HG03565 (cell line): Measurements from ENCODE around the gene TBC1D19.

Source experiments
- ATAC-seq: cut with Tn5 transposase; IDR thresholded peaks from one replicate; pipeline ENCODE4 v1.9.1; 2021; ENCODE audit warnings: mild to moderate bottlenecking, moderate library complexity; ENCODE audit not compliant: unreplicated experiment

Gene TBC1D19

DNA sequence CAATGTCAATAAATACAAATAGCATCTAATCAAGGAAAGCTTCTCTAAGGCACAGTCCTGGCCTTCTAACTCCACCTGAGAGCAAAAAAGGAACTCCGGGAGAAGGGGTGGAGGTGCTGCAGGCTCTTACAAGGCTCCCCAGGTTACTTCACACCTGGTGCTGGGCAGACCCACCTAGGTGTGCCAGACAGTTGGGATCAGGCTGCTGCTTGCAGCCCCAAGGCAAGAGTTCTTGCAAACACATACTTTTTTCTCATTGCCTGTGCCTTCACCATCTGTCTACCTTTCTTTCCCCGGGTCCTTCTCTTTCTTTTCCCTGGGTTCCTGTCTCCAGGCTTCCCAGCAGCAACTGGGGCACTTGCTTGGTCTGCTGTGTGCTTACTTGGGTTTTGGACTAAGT, 195.3 kb downstream of the TBC1D19 start:
- no peak for ATAC-seq

DNA sequence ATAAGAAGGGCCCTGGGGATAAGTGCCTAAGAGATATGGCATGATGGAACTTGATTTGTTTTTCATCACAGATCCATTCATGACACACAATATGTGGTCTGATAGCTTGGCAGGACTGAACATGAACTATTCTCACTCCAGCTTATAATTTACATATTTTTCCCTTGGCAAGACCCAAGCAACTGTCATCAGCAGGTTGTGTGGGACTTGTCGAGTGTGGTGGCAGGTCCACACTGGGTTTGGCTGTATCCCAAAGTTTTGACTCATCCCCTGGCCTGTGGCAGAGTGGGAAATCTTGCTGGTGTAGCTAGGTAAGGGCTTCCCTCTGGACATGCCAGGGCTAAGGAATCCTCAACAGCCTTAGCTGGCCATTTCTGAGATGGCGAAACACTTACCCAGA, 195.8 kb downstream of the TBC1D19 start:
- no peak for ATAC-seq

DNA sequence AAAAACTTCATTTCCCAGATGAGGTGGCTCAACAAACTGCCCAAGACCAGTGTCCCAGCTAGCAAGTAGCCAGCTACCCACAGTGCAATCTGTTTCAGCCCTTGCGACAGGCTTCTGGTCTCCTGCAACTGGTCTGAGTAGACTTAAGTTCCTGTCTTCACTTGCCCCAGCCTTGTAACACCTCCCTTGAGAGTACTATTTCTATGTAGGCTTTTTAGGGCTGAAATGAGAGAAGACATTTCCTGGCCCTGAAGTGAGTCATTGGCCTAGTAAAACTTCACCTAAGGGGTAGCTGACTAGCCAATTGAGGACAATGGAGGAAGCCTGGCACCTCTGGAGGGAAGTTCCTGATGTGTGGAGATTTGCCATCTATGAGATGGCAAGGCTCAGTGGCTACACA, 196.7 kb downstream of the TBC1D19 start:
- peak; percentile 90 for ATAC-seq

DNA sequence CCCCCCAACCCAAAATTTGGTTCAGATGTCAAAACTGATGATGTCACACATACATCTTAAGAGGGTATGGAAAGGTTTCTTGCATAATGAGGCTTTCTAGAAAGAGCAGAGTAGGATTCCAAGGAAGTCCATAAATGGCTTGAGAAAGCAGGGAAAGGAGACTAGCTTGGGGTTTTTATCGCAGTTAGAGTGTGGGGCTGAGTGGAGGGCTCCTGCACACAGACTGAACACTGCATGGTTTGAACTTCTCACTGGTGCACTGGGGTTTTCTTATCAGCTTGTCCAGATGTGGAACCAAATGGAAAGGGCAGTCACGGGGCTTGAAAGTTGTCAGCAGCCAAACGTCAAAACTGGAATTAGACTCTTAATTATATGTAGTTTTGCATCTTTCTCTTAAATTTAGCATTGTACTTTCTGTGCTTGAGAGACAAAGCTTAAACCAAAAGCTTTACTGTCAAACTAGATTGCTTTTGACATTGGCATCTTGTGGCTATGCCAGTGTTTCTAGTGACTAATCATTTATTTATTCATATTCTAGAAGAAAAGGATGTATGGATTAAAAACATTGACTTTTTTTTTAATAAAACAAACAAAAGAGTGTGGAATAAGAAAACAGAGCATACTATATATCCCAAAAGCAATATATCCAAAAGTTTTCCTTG, 198.4 kb downstream of the TBC1D19 start:
- ATAC-seq = no peak

DNA sequence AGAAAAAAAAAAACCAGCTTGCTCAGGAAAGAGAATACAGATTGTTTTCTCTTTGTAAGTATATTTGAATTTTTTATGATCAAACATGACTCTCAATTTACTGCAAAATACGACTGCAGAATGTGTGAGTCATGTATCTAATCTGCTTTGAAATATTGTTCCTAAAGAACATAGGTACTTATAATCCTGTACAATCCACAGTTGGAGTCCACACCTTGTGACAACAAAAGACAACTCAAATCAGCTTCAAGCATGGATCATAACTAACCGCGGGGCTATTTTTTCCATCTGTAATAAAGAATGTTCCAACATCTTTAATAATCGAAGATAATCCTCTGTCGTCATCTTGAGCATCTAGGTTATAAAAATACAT, 198.9 kb downstream of the TBC1D19 start:
- no peak for ATAC-seq

DNA sequence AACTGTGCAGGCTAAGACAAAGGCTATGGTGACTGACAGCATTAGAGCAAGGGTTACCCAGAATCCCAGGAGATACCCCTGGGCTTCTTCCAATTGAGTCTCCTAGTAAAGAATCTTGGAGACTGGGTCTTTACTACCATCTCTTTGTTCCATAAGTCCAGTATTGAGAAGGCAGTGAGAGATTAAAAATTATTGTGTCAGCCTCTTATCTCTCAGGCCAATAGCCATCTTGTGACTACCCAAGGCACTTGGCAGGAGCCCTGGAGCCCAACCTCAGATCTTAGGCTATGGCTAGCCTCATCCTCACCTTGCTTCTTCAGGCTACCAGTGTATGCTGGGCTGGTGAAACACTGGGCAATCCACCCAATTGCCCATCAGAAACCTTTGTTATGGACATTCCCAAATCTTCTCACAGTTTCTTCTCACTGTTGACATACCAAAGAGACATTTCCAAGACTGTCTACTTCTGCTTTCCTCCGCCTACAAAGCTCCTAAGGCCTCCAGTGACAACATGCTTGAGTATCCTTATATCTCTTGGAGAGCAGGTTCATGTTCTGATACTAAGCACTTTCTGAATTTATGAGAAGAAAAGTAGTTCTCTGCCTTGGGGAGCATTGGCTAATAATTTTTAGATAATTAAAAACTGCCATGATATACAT, 200.5 kb downstream of the TBC1D19 start:
- no peak for ATAC-seq

DNA sequence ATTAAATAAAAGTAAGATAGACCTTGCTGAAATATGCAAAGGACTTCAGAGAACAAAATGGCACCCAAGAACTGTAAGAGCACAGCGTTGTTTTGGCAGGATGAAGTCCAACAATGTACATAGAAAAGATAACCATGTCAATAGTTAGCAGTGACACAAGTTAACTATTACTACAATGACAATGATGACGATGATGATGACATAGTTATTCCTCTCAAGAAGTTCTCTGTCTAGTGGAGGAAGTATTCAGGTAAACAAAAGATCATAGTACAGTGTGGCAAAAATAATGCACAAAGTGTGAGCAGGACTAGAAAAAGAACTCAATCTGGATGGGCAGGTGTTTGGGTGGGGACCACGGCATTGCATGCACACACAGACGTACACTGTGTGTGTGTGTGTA, 201.4 kb downstream of the TBC1D19 start:
- no peak for ATAC-seq

DNA sequence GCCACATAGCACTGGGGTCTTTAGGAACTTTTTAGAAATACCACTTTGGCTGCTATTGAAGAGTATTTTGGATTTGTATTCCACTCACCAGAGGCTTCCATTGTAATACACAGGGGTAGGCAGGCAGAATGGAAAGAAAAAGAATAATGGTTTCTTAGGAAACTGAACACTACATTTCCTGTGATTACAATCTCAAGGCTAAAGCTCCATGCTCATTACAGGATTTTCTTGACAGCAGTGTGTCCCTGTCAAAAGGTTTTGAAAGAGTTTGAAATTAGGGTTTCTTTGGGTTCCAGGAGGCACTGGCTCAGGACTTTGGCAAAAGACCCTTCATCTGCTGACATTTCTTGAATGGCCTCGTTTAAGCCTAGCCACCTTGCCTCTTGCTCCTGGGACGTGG, 201.9 kb downstream of the TBC1D19 start:
- no peak for ATAC-seq

DNA sequence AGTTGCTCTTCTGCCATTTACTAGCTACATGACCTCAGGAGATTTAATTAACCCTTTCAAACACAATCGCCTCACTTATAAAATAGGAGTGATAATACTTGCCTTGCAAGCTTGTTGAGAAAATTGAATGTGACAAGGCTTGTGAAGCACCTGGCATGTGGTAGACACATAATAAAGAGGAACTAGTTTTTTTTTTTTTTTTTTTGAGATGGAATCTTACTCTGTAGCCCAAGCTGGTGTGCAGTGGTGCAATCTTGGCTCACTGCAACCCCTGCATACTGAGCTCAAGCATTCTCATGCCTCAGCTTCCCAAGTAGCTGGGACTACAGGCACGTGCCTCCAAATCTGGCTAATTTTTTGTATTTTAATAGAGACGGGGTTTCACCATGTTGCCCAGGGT, 203.0 kb downstream of the TBC1D19 start:
- ATAC-seq = no peak

DNA sequence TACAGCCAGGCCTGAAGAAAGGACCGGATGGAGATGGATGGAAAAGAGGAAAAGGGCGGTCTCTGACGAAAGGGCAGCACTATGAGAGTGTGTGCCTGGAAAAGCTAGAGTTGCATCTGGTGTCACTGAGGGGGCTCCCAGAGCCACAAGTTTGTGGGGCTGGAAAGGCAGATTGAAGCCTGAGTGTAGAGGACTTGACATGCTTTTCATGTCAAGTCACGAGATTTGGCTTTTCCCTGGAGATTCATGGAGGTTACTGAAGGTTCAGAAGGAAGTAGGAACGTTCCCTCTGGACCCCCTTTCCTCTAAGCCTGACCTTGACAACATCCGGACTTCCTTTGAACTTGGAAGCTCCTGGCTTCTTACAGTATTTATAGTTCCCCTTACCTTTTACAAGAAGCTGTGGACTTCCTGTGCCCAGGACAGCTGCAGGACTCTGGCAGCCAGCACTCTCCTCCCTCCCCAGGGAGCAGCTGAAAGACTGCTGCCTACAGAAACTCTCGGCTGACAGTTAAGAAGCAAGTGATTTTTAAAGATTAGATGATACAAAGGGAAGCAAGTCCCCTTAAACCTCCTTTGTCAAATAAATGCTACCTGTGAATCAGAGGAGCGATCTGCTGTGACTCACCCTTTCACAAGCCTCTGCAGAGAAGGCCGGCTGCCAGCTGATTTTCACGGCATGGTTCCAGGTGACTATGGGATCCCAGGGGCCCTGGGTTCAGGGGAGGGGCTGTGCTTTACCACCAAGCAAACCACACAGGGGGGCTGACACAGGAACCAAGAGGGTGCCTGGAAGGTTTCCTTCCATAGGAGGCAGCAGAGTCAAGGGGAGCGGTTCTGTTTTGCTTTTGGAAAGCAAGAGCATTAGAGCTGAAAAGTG, 203.8 kb downstream of the TBC1D19 start:
- peak; percentile 37 for ATAC-seq

DNA sequence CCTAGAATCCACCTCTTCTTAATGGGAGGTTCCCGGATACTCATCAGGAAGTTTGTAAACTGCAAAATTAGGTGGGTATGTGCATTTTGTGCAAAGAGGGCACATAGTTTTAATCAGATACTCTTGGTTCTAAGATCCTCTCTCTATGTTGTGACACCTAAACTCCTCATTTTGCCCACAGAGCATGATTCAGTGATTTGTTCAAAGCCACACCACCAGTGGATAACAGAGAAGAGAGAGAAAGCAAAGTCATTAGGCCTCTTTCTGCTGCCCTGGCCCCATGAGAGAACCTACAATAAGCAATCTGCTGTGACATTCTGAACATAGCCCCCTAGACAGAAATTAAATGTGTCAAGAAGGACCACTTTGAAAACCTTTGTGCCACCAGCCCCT, 204.5 kb downstream of the TBC1D19 start:
- ATAC-seq = no peak

DNA sequence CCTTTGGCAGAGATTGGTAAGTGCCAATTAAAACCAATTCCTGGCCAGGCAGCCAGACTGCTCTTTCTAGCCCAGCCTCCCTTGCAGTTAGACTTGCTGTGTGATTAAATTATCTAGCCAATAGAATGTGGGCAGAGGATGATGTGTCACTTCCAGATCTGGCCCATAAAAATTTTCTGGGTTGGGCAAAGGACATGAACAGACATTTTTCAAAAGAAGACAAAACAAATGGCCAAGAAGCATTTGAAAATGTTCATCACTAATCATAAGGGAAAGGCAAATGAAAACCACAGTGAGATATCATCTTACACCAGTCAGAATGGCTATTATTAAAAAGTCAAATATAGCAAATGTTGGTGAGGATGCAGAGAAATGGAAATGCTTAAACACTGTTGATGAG, 205.3 kb downstream of the TBC1D19 start:
- ATAC-seq = no peak

DNA sequence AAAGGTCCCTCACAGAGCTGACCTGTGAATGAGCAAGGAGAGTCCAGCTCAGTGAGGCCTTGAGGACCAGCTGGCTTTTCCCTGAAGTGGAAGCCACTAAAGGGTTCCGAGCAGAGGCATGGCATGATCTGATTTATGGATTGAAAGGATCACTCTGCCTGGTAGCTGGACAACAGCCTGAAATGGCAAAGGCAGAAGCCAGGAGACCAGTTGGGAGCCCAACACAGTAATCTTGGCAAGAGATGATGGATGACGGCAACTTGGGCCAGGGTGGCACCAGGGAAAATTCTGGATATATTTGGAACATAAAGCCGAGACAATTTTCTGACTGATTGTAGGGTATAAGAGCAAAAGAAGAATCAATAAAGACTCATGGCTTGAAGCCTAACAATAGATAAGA, 207.5 kb downstream of the TBC1D19 start:
- ATAC-seq = no peak

DNA sequence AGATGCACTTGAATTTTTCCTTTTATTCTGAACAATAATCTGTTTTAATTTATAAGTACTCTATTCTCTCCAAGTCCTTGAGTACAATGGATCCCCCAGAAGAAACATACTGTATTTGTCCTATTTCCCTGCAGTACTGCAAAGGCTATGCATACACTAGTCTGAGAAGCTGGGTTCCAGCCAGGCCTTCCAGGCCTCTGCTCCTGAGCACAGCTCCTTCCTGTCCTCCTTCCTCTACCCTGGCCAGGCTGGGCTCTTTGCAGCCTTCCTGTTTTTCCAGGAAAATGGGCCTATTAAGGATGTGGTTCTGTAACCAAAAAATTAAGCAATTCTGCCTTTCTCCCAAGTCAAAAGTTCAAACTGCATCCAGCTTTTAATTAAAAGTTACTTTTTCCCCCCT, 208.8 kb downstream of the TBC1D19 start:
- no peak for ATAC-seq

DNA sequence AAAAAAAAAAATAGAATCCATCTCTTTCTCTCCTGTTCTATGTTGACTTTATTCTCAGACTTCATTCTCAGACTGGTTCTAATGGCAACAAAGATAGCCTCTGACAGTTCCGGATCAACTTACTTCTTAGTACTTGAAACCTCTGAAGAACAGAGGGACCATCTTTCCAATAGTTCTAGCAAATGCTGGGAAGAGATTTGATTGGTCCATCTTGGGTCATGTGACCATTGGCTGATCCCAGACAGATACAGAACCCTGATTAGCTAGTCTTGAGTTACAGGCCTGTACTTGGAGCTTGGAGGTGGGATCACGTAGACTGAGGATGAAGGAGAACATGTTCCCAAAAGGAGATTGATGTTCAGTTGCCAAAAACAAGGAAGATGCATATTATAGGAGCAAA, 209.9 kb downstream of the TBC1D19 start:
- no peak for ATAC-seq

DNA sequence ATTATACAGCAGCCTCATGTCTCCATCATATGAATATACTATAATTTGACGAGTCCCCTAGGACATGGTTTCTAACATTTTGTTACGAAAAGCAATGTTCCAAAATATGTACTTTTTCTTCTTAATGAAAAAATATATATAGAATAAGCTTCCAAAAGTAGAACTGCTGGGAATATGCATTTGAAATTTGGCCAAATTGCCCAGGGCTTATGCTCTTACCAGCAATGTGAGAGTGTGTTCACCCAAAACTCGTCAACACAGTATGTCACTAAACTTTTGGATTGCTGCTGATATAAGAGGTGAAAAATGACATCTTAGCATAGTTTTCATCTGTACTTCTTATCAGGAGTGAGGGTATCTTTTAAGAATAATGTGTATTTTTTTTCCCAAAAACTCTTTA, 212.2 kb downstream of the TBC1D19 start:
- no peak for ATAC-seq

DNA sequence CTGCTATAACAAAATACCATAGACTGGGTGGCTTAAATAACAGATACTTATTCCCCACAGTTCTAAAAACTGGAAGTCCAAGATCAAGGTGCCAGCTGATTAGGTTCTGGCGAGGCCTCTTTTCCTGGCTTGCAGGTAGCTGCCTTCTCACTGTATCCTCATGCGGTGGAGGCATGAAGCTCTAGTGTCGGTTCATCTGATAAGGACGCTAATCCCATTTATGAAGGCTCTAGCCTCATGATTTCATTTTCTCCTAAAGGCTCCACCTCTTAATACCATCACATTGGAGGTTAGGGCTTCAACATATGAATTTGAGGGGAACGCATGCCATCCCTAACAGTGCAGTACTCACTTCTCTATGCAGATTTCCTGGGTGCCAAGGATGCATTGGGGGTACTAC, 218.9 kb downstream of the TBC1D19 start:
- no peak for ATAC-seq

DNA sequence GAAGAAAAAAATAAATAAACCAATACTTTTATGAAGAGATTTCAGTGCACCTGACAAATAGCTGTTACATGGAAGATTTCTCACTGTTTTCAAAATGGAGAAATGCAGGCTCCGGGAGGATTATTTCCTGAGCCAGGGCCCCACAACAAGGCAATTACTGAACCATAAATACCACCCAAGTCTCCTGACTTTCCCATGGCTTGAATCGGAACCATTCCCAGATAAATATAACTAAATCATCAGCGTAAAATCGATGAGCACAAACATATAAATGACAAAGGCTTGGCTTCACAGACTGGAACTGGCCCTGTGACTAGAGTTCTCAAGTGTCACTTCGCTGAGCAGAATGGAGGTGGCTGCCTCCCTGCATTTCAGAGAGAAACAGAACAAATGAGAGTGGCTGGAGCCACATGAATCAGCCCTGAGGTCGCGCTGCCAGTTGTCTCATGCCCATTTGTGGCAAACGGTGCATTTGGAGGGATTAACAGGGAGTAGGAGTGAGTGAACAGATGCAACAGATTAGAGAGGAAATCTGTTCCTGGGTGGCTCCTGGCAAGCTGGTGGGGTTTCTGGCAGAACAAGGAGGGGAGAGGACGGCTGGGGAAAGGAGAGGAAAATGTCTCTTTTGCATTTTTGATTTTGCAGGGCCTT, 219.5 kb downstream of the TBC1D19 start:
- ATAC-seq = no peak

DNA sequence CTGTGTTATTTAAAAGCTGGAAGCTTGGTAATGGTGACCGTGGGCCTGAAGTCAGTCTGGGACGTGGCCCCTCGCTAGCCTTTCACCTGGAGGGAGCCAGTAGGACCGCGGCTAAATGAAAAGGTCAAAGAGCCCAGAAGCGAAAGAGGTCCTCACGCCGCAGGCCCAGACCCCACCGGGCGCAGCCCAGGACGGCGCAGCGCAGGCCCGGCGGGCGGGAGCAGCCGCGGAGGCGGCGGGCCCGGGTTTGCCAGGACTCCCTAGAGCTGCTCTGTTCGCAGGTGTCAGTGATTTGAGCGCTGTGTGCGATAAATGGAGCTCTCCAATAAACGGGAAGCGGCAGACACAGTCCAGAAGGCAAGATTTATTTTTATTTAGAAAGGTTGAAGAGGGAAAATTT, 220.6 kb downstream of the TBC1D19 start:
- no peak for ATAC-seq

DNA sequence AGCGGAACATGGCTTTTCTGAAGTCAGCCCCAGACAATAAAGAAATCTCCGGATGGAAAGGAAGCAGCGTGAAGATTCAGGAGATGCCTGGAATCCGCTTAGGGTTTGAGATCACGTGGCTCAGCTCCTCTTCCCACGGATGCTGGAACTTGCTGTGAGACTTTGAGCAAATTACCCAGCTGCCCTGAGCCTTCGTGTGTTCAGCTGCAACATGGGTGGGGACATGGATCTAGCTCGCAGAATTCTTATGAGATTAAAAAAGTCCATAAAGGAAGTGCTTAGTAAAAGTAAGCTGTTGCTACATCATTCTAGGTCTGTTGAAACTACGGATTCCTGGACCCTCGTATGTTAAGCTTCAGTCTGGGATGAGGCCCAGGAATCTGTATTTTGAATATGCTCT, 221.0 kb downstream of the TBC1D19 start:
- ATAC-seq = no peak
